KMS-11 (cell line): ENCODE results near the gene XIRP1.

Experiments used
- H2AFZ ChIP-seq: fragments of 200-600 bp; sonication (generic); 2 replicates; pipeline ENCODE4 v1.6.1; 2016; ENCODE audit warnings: antibody characterized with exemption, mixed run types, low read depth
- H3K27ac ChIP-seq: fragments of 200-600 bp; sonication (generic); 2 replicates; pipeline ENCODE4 v1.6.1; 2016; ENCODE audit warnings: mild to moderate bottlenecking, mixed run types
- H3K27me3 ChIP-seq: fragments of 200-600 bp; sonication (generic); 2 replicates; pipeline ENCODE4 v1.6.1; 2017; ENCODE audit warnings: mild to moderate bottlenecking, low read depth, mixed run types, moderate library complexity; ENCODE audit not compliant: insufficient read depth
- H3K36me3 ChIP-seq: fragments of 200-600 bp; sonication (generic); 2 replicates; pipeline ENCODE4 v1.6.1; 2017; ENCODE audit warnings: mild to moderate bottlenecking, mixed run types; ENCODE audit not compliant: insufficient read depth
- H3K4me1 ChIP-seq: fragments of 200-600 bp; sonication (generic); 2 replicates; pipeline ENCODE4 v1.6.1; 2016; ENCODE audit warnings: mild to moderate bottlenecking, low read depth, mixed run types; ENCODE audit not compliant: poor library complexity, severe bottlenecking
- H3K4me2 ChIP-seq: fragments of 200-600 bp; sonication (generic); 2 replicates; pipeline ENCODE4 v1.7.0; 2016; ENCODE audit warnings: mild to moderate bottlenecking, mixed run types
- H3K4me3 ChIP-seq: fragments of 200-600 bp; sonication (generic); IDR thresholded peaks from 2 replicates; pipeline ENCODE4 v1.6.1; 2017; ENCODE audit warnings: low read depth, low read length, mixed read lengths; ENCODE audit not compliant: insufficient read depth
- H3K79me2 ChIP-seq: fragments of 200-600 bp; sonication (generic); 2 replicates; pipeline ENCODE4 v1.6.1; 2016; ENCODE audit warnings: low read depth, mixed run types; ENCODE audit not compliant: insufficient read depth
- H3K9ac ChIP-seq: fragments of 200-600 bp; sonication (generic); 2 replicates; pipeline ENCODE4 v1.6.1; 2016; ENCODE audit warnings: mild to moderate bottlenecking, mixed run types
- H4K20me1 ChIP-seq: fragments of 200-600 bp; sonication (generic); 2 replicates; pipeline ENCODE4 v1.6.1; 2016; ENCODE audit warnings: mild to moderate bottlenecking, mixed run types; ENCODE audit not compliant: insufficient read depth
- TF ChIP-seq, protein P1 (sequence below): fragments of 200-600 bp; sonication (generic); conservative IDR thresholded peaks from 2 replicates; pipeline ENCODE4 v1.6.1; 2017; ENCODE audit warnings: low read depth, mild to moderate bottlenecking, antibody characterized with exemption, low read length, moderate library complexity, mixed read lengths

Gene XIRP1

DNA sequence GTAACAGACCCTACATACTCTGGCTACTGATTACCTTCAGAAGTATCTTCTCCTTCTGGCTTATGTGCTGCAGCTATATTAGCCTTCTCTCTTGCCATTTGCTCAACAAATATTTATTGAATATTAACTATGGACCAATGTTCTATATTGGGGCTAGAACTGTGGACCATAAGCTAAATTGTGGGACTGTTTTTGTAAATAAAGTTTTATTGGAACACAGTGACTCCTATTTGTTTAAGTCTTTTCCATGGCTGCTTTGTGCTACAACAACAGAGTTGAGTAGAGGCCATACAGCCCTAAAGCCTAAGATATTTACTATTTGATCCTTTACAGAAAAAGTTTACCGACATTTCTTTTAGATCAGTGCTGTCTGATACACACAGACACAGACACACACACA lies 20.3 kb upstream of the XIRP1 start:
- TF ChIP-seq, protein P1, sequence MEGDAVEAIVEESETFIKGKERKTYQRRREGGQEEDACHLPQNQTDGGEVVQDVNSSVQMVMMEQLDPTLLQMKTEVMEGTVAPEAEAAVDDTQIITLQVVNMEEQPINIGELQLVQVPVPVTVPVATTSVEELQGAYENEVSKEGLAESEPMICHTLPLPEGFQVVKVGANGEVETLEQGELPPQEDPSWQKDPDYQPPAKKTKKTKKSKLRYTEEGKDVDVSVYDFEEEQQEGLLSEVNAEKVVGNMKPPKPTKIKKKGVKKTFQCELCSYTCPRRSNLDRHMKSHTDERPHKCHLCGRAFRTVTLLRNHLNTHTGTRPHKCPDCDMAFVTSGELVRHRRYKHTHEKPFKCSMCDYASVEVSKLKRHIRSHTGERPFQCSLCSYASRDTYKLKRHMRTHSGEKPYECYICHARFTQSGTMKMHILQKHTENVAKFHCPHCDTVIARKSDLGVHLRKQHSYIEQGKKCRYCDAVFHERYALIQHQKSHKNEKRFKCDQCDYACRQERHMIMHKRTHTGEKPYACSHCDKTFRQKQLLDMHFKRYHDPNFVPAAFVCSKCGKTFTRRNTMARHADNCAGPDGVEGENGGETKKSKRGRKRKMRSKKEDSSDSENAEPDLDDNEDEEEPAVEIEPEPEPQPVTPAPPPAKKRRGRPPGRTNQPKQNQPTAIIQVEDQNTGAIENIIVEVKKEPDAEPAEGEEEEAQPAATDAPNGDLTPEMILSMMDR, result no peak
- H3K27me3 ChIP-seq, result no peaks in the 10 kb centered on the region
- peaks cover 70% of the 10 kb centered on the region for H3K4me1 ChIP-seq
- no peak overlapping the region for H3K27ac ChIP-seq
- H4K20me1 ChIP-seq, result no peaks in the 10 kb centered on the region
- H3K4me3 ChIP-seq, result no peak overlapping the region
- no peaks in the 10 kb centered on the region for H3K79me2 ChIP-seq
- no peak overlapping the region for H3K9ac ChIP-seq
- H2AFZ ChIP-seq, result no peak overlapping the region
- no peak overlapping the region for H3K4me2 ChIP-seq
- H3K36me3 ChIP-seq, result no peaks in the 10 kb centered on the region

DNA sequence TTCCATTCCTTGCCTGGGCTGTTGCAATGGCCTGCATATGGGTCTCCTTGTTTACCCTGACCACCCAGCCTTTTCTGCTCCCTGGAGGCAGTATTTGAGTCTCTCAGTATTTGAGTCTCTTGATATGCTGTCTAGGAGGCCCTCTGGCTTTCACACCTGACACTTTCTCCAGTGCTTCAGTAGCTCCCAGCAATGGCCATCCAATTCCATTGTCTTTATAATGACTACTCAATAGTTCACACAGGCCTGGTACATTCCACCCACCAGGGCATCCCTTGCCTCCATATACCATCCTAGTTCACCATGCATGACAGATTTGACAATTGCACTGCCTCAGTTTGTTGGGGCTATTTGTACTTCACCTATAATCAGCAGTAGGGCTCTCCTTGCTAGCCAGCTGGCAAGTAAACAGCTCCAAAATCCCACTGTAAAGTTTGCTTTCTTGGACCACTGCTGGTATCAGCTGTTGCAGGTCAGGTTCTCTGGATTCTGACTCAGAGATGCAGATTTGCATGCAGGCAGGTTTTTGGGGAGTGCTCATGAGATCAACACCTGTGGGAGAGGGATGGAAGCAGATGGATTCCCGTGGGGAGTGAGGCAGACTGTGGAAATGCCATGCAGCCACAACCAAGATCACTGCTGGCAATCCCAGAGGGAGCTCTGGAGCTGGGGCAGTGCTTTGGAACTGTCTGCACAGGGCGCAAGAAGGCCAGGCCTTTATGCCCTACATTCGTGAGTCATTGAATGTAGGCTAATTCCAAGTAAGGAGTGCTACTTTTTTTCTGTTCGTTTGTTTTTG lies 19.1 kb upstream of the XIRP1 start:
- Histone ChIP-seq H3K4me1 (peaks cover 70% of the 10 kb centered on the region), H3K79me2 (no peaks in the 10 kb centered on the region), H3K4me2 (no peak overlapping the region), H3K36me3 (no peaks in the 10 kb centered on the region), H3K9ac (no peak overlapping the region), H3K4me3 (no peak overlapping the region), H4K20me1 (no peaks in the 10 kb centered on the region), H3K27ac (no peak overlapping the region), H2AFZ (no peak overlapping the region), H3K27me3 (no peaks in the 10 kb centered on the region)
- TF ChIP-seq, protein P1, result no peak

DNA sequence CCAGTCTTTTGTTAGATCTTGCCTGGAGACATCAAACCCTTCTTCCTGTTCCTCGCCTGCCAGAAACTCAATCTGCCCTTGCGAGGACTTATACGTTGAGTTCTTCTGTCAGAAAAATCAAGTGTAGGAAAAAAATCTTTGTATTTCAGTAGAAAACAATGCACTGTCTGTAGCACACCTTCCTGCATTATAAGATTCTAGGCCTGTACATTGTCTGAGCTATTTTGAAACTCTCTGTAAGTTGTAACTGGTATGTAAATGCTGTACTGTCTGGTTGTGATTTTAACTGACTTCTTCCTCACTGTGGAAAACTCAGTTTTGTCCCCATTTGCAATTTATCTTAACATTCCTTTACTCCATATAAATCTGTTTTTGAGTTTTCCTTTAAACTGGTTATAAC lies 17.7 kb upstream of the XIRP1 start:
- Histone ChIP-seq H3K4me2 (no peak overlapping the region), H3K27me3 (no peaks in the 10 kb centered on the region), H3K27ac (no peak overlapping the region), H3K9ac (no peak overlapping the region), H4K20me1 (no peaks in the 10 kb centered on the region), H2AFZ (no peak overlapping the region), H3K79me2 (no peaks in the 10 kb centered on the region), H3K4me3 (no peak overlapping the region), H3K4me1 (peaks cover 63% of the 10 kb centered on the region), H3K36me3 (no peaks in the 10 kb centered on the region)
- TF ChIP-seq, protein P1, result no peak

DNA sequence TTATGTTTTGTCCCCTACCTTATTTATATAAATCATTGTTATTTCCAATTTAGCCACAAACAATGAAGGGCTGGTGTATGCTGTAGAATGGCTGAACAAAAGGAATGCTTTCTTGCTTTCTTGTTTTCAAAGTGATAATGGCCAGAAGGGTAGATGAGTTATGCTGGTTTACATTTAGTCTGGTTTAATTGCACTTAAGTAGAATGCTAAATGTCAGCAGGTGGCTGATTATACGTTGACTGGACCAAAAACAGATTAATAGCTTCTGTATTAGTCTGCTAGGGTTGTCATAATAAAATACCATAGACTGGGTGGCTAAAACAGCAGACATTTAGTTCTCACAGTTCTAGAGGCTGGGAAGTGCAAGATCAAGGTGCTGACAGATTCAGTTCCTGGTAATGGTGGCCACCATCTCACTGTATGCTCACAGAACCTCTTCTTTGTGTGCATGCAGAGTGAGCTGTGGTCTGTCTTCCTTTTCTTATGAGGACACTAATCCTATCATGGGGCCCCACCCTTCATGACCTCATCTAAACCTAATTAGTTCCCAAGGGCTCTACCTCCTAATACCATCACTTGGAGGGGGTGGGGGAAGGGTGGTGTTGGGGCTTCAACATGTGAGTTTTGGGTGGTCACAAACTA lies 17.1 kb upstream of the XIRP1 start:
- Histone ChIP-seq H3K4me3 (no peak overlapping the region), H3K27ac (no peak overlapping the region), H3K4me2 (no peak overlapping the region), H3K9ac (no peak overlapping the region), H3K4me1 (peaks cover 57% of the 10 kb centered on the region), H4K20me1 (no peaks in the 10 kb centered on the region), H3K36me3 (no peaks in the 10 kb centered on the region), H3K27me3 (no peaks in the 10 kb centered on the region), H3K79me2 (no peaks in the 10 kb centered on the region), H2AFZ (no peak overlapping the region)
- TF ChIP-seq, protein P1, result no peak
